OCI-LY7 (cell line): ENCODE results near the gene CD81.

Source experiments
- CTCF ChIP-seq: fragments of 200-600 bp; sonication (generic); conservative IDR thresholded peaks from 2 replicates; pipeline ENCODE4 v1.5.1; 2014; ENCODE audit warnings: mild to moderate bottlenecking, antibody characterized with exemption, low read length, moderate library complexity, mixed read lengths
- EZH2phosphoT487 ChIP-seq: fragments of 200-600 bp; sonication (generic); IDR thresholded peaks from 2 replicates; pipeline ENCODE4 v1.6.1; 2018; ENCODE audit warnings: low read depth, borderline replicate concordance, mild to moderate bottlenecking, mixed run types, antibody characterized with exemption, low read length, moderate library complexity, mixed read lengths

- TF ChIP-seq CTCF = no peak
- no peak for TF ChIP-seq EZH2phosphoT487
Observed at GRCh38 chr11:2426826-2427521, 49.9 kb downstream of the CD81 start.
